Endodermal cell (in vitro differentiated cells): ENCODE data around the gene TIMM50. TPM values are rescaled to one million over a fixed set of nuclear protein-coding genes. Genes with fewer than 3 reads are reported as not detected.
A peak's percentile ranks its signal among the peaks of the same experiment; 100 is the strongest.

Source experiments
- DNase-seq: peaks from one replicate; pipeline ENCODE4 v3.0.0-alpha.2; 2017
- H3K27ac ChIP-seq: 2 replicates; pipeline ENCODE4 v1.5.1; 2013; ENCODE audit warnings: mild to moderate bottlenecking, low read depth, low read length, moderate library complexity
- H3K27me3 ChIP-seq: 2 replicates; pipeline ENCODE4 v1.6.1; 2013; ENCODE audit warnings: mild to moderate bottlenecking, low read length, moderate library complexity; ENCODE audit not compliant: insufficient read depth, control insufficient read depth, poor library complexity, severe bottlenecking
- H3K36me3 ChIP-seq: 2 replicates; pipeline ENCODE4 v1.7.0; 2013; ENCODE audit warnings: mild to moderate bottlenecking, low read length, moderate library complexity; ENCODE audit not compliant: control insufficient read depth, insufficient read depth
- H3K4me1 ChIP-seq: one replicate; pipeline ENCODE4 v1.7.0; 2013; ENCODE audit warnings: low read length; ENCODE audit not compliant: control insufficient read depth, insufficient read depth
- H3K4me3 ChIP-seq: 2 replicates; pipeline ENCODE4 v1.5.1; 2013; ENCODE audit warnings: mild to moderate bottlenecking, low read length, moderate library complexity
- H3K9ac ChIP-seq: 2 replicates; pipeline ENCODE4 v1.6.1; 2013; ENCODE audit warnings: mild to moderate bottlenecking, low read length, moderate library complexity; ENCODE audit not compliant: poor library complexity, severe bottlenecking; ENCODE audit errors: extremely low read depth
- H3K9me3 ChIP-seq: 2 replicates; pipeline ENCODE4 v1.6.1; 2013; ENCODE audit warnings: mild to moderate bottlenecking, low read length, moderate library complexity; ENCODE audit not compliant: control insufficient read depth
- H3K27ac Mint-ChIP-seq: 2 replicates; pipeline ENCODE4 v1.8.0; 2020; ENCODE audit warnings: mixed read lengths
- H3K27me3 Mint-ChIP-seq: 2 replicates; pipeline ENCODE4 v1.8.0; 2021; ENCODE audit warnings: mild to moderate bottlenecking, mixed read lengths; ENCODE audit not compliant: insufficient read depth
- H3K36me3 Mint-ChIP-seq: 2 replicates; pipeline ENCODE4 v1.8.0; 2020; ENCODE audit warnings: low read depth, mixed read lengths
- H3K4me1 Mint-ChIP-seq: 2 replicates; pipeline ENCODE4 v1.8.0; 2020; ENCODE audit warnings: mixed read lengths
- H3K4me3 Mint-ChIP-seq: 2 replicates; pipeline ENCODE4 v1.8.0; 2020; ENCODE audit warnings: mild to moderate bottlenecking, moderate library complexity, mixed read lengths
- H3K9me3 Mint-ChIP-seq: 2 replicates; pipeline ENCODE4 v1.8.0; 2020; ENCODE audit warnings: mild to moderate bottlenecking, mixed read lengths
- WGBS, 2 experiments: methylation state at CpG; one replicate each; pipeline versions ENCODE4 v1.1.5 to v1.1.7; 2013; ENCODE audit warnings: missing lambda C conversion rate in 2 of 2, mixed read lengths in 1 of 2; ENCODE audit not compliant: insufficient coverage in 1 of 2, insufficient read length in 1 of 2; 5-methylcytosine and 5-hydroxymethylcytosine counted together
- total RNA-seq, 2 donors: library from RNA; stranded (reverse); fragmentation: NEBNext Ultra II Directional in 1 of 2; extraction: Animal tissue kit (Norgen Biotek cat#: 25700) in 1 of 2; gene quantifications; 2 replicates in 1 of 2; 3 replicates in 1 of 2; pipeline ENCODE4 v1.2.1, GENCODE V29; 2021
- TF ChIP-seq, protein P1 (sequence below): fragments of 200-600 bp; sonication (generic); conservative IDR thresholded peaks from 2 replicates; pipeline ENCODE4 v1.5.0; 2021; ENCODE audit warnings: antibody characterized with exemption, mild to moderate bottlenecking

TIMM50 gene
- total RNA-seq, 2 donors from 2014 or later: 87.8 to 94.6 TPM

GRCh38 chr19:39500543-39500942 lies 19.9 kb downstream of the TIMM50 start:
- no peaks in the 10 kb centered on the region for H3K36me3 ChIP-seq
- H3K9me3 Mint-ChIP-seq: peaks cover 3% of the 10 kb centered on the region
- no peaks in the 10 kb centered on the region for H3K9me3 ChIP-seq
- H3K4me3 Mint-ChIP-seq: no peak overlapping the region
- H3K27me3 Mint-ChIP-seq: peaks cover 72% of the 10 kb centered on the region
- H3K4me3 ChIP-seq: no peak overlapping the region
- H3K4me1 Mint-ChIP-seq: peaks cover 9% of the 10 kb centered on the region
- 61 to 89% methylated on average over 1 to 4 of the region's 4 CpGs for WGBS, 2 experiments
- H3K4me1 ChIP-seq: no peaks in the 10 kb centered on the region
- H3K27ac ChIP-seq: no peak overlapping the region
- TF ChIP-seq, protein P1, sequence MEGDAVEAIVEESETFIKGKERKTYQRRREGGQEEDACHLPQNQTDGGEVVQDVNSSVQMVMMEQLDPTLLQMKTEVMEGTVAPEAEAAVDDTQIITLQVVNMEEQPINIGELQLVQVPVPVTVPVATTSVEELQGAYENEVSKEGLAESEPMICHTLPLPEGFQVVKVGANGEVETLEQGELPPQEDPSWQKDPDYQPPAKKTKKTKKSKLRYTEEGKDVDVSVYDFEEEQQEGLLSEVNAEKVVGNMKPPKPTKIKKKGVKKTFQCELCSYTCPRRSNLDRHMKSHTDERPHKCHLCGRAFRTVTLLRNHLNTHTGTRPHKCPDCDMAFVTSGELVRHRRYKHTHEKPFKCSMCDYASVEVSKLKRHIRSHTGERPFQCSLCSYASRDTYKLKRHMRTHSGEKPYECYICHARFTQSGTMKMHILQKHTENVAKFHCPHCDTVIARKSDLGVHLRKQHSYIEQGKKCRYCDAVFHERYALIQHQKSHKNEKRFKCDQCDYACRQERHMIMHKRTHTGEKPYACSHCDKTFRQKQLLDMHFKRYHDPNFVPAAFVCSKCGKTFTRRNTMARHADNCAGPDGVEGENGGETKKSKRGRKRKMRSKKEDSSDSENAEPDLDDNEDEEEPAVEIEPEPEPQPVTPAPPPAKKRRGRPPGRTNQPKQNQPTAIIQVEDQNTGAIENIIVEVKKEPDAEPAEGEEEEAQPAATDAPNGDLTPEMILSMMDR: no peak
- no peak for DNase-seq
- H3K36me3 Mint-ChIP-seq: no peaks in the 10 kb centered on the region
- H3K27me3 ChIP-seq: peaks cover 60% of the 10 kb centered on the region
- no peak overlapping the region for H3K27ac Mint-ChIP-seq
- no peak overlapping the region for H3K9ac ChIP-seq

DNA sequence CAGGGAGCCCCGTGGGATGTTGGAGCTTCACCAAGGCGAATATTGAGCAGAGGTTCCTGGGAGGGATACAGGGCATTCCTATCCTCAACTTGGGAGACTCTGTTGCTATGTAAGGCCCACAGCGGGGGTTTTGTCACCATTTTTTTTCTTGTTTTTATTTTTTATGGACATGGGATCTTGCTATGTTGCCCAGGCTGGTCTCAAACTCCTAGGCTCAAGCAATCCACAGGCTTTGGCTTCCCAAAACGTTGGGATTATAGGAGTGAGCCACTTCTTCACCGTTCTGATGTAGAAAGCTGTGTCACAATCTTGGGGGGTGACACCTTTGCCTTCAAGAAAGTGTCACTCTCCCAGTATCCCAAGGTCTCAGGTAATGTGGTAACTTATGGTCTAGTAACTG lies 20.7 kb downstream of the TIMM50 start:
- Mint-ChIP-seq H3K4me3 (no peak overlapping the region), H3K36me3 (no peaks in the 10 kb centered on the region), H3K27ac (no peak overlapping the region), H3K4me1 (peaks cover 9% of the 10 kb centered on the region), H3K9me3 (peaks cover 6% of the 10 kb centered on the region), H3K27me3 (peaks cover 80% of the 10 kb centered on the region)
- TF ChIP-seq, protein P1: no peak
- Histone ChIP-seq H3K4me3 (no peak overlapping the region), H3K36me3 (no peaks in the 10 kb centered on the region), H3K4me1 (no peaks in the 10 kb centered on the region), H3K9me3 (peaks cover 1% of the 10 kb centered on the region), H3K9ac (no peak overlapping the region), H3K27ac (no peak overlapping the region), H3K27me3 (peaks cover 68% of the 10 kb centered on the region)
- DNase-seq: peak; percentile 30
- 73 to 84% methylated on average over 2 to 5 of the region's 5 CpGs for WGBS, 2 experiments

DNA sequence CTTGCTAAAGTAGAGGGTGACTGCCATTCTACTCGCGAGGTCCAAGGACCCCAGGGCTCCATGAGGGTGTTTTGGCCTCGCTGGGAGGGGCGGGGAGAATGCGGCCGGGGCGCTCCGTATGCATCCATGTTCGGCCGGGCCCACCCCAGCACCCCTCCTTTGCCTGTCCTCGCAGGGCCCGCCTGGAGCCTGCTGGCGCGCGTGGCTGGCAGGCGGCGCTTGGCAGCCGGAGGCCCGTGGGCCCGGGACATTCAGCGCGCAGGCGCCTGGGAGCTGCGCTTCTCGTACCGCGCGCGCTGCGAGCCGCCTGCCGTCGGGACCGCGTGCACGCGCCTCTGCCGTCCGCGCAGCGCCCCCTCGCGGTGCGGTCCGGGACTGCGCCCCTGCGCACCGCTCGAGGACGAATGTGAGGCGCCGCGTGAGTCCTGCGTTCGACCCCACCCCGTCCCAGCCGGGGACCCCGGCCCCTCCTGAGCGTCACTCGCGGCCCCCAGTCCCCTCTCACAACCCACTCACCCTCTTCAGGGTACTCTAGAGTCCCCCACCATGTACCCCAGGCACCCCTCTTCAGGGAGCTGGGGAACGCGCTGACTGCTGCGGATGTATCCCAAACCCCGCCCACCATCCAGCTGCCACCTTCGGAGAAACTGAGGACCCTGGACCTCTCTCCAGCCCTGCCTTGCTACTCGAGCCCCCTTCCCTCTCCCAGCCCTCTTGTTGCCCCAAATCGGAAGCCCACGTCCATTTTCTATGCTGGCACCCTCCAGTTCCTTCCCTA lies 22.2 kb downstream of the TIMM50 start:
- H3K36me3 ChIP-seq: no peaks in the 10 kb centered on the region
- peaks cover 82% of the 10 kb centered on the region for H3K27me3 ChIP-seq
- H3K9ac ChIP-seq: no peak overlapping the region
- no peak overlapping the region for H3K4me3 ChIP-seq
- TF ChIP-seq, protein P1: peak; percentile 96
- Mint-ChIP-seq H3K27me3 (peaks cover 93% of the 10 kb centered on the region), H3K4me3 (no peak overlapping the region), H3K9me3 (peaks cover 11% of the 10 kb centered on the region), H3K27ac (no peak overlapping the region), H3K4me1 (peaks cover 9% of the 10 kb centered on the region), H3K36me3 (no peaks in the 10 kb centered on the region)
- 24 to 26% methylated on average over 22 to 69 of the region's 69 CpGs for WGBS, 2 experiments
- peak; percentile 92 for DNase-seq
- H3K27ac ChIP-seq: no peak overlapping the region
- H3K4me1 ChIP-seq: no peaks in the 10 kb centered on the region
- H3K9me3 ChIP-seq: peaks cover 5% of the 10 kb centered on the region
